Inflammatory macrophage treated with lipopolysaccharide for 1 hour (primary cell): ENCODE results near the gene PPP1R9A.

Experiments used
- DNase-seq, 2 donors: peaks; one replicate each; pipeline ENCODE4 v3.0.0-alpha.2; 2020 to 2022

Gene PPP1R9A

GRCh38 chr7:95276114-95276513, 368.7 kb downstream of the PPP1R9A start:
- no peak for DNase-seq

- DNase-seq = no peak
These were observed 372.0 kb downstream of the PPP1R9A start for GRCh38 chr7:95279417-95279816.

- no peak for DNase-seq
These were observed 378.7 kb downstream of the PPP1R9A start for GRCh38 chr7:95286096-95286495.

DNA sequence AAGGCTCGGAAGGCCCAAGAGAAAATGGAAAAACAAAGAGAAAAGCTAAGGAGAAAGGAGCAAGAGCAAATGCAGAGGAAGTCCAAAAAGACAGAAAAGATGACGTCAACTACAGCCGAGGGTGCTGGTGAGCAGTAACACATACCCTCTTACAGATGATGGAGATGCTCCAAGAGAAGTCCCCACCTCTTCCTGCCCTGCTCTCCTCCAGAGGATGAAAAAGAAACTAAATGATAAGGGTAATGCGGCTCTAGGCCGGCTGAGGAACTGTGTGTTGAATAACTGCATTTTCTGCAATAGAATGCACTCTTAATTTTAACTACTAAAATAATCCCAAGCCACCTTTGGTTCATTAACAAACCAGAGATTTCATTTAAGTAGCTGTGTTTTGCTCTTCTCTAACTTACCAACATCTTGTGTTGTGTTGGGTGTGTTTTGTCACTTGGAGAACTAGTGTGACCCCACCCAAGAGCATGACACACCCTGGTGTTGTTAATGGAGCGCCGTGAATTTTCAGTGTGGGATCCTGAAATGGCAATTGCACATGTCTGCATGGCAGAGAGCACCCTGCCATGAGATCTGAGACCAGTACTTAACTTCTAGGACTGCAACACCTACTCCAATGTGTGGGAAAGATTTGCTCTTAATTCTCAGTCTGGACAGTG, 382.9 kb downstream of the PPP1R9A start:
- no peak for DNase-seq

- DNase-seq = no peak
These were observed 388.0 kb downstream of the PPP1R9A start for GRCh38 chr7:95295397-95295796.

GRCh38 chr7:95296456-95296855, 389.1 kb downstream of the PPP1R9A start:
- no peak for DNase-seq

- DNase-seq = no peak
These were observed 389.6 kb downstream of the PPP1R9A start for GRCh38 chr7:95297041-95297440.

GRCh38 chr7:95298091-95298490, 390.7 kb downstream of the PPP1R9A start:
- DNase-seq = no peak

DNA sequence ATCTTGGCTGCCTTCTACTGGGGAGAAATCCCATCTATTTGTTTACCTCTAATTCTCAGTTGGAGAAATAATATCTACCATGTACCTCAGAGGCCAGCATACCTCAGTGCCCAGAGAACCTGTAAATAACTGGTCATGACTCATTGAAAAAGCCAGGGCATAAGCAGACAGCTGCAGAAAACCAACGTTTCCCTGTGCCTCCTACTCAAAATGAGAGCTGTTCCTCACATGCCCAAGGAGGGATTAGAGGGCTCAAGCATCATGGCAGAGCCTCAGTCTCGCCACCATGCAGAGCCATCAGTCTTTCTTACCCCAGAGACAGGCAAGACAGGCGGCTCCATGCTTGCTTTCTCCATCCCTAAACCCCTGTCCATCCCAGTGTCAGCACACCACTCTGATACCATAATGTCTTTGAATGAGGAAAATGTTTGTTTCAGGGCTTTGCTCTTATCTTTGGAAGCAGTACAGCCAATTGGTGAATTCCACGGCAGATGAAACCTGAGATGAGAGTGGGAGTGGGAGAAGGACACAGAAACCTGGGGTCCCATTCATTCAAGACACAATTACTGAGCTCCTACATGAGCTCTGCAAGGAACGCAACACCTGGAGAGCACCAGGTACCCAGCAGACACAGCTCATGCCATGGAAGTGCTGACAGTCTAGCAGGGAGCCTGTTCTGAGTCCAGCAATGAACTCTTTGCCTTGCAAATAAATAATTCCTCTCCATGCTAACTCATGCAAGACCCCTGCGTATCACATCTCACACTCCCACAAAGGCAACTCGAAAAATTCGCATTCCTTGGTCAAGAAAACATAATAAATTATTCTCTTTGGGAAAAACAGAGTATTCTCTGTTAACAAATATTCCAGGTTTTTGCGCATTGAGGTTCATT, 395.9 kb downstream of the PPP1R9A start:
- no peak for DNase-seq

DNA sequence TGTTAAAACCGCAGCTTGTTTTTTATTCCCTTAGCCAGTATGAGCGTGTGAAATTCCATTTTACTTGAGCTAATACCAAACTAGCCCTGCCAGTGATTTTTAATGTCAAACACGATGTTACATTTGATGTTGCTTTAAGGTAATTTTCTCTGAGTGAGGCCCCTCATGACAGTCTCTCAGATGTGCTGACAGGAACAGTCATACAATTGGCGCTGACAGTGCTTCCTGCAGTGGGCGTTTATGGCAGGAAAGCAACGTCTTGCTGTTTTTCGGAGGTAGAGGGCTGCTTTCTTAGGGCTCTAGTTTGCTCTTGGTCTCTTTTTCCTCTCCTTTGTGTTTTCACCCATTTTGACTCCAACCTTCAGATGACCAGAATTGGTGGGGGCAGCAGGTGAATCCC, 397.6 kb downstream of the PPP1R9A start:
- DNase-seq = no peak

GRCh38 chr7:95309951-95310350, 402.6 kb downstream of the PPP1R9A start:
- DNase-seq = no peak

- DNase-seq = no peak
These were observed 404.0 kb downstream of the PPP1R9A start for GRCh38 chr7:95311389-95311788.

- DNase-seq = no peak
These were observed 405.2 kb downstream of the PPP1R9A start for GRCh38 chr7:95312561-95312960.

DNA sequence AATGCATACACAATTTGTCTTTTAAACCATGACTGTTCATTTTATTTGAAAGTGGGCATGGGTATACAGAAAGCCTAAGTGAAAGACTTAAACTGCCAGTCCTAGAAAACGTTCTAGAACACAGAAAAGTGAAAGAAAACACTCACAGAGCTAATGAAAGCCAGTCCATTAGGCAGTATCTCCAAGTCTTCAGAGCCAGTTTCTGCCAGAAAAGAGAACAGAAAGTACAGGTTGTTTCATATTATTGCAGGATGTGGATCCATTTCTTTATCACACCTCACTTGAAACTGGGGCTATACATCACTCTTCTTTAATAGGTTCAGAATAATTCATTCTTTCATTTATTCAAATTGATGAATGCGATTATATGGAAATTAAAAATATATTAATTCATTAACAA, 409.2 kb downstream of the PPP1R9A start:
- no peak for DNase-seq

- no peak for DNase-seq
These were observed 410.2 kb downstream of the PPP1R9A start for GRCh38 chr7:95317546-95317945.

DNA sequence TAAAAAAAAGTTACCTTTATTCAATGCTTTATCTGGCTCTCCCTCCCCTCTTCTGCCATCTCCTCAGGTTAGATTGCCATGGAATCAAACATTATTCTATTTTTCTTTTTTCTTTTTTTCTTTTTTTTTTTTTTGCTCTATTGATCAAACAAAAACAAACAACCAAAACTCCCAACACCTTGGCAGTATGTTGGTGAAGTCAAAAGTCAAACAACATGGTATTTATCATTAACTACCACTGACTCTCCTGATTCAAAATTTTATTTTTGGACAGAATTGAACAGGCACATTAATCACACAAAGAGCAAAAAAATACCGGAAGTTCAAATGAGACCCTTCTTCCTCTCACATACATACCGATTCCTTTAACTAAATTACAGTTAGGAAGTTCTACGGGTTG, 410.6 kb downstream of the PPP1R9A start:
- no peak for DNase-seq

GRCh38 chr7:95318501-95319100, 411.2 kb downstream of the PPP1R9A start:
- no peak for DNase-seq

DNA sequence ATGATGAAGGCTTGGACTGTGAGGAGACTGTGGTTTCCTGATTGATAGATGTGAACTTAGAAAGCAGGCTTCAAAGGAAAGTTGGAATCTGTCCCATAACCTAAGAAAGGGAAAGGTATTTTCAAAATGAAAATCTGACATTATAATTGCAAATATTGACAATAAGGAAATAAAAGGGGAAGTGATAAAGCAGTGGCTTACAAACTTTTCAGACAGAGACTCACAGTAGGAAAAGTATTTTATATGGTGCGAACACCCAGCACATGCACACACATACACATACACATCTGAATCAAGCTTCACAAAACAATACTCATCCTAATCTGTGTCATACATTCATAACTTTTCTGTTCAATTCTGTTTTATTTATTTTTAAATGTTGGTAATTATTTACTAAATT, 412.2 kb downstream of the PPP1R9A start:
- no peak for DNase-seq

- DNase-seq = no peak
These were observed 413.3 kb downstream of the PPP1R9A start for GRCh38 chr7:95320651-95321050.

DNA sequence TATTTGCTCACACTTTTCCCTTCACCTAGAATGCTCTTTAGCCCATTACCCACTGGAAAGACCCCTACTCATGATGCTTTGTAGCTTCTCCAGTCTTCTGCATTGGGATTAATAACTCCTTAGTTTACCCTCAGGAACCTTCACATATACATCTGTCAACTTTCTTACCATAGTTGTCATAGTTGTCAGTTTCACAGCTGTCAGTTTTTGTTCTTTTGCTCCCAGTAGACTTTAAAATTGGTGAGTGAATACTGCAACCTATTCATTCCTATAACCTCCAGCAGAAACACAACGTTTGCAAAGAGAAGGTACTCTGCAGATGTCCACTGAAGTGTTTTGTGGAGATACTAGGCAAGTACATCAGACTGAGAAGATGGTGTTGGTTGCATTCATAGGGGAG, 414.3 kb downstream of the PPP1R9A start:
- DNase-seq = no peak

DNA sequence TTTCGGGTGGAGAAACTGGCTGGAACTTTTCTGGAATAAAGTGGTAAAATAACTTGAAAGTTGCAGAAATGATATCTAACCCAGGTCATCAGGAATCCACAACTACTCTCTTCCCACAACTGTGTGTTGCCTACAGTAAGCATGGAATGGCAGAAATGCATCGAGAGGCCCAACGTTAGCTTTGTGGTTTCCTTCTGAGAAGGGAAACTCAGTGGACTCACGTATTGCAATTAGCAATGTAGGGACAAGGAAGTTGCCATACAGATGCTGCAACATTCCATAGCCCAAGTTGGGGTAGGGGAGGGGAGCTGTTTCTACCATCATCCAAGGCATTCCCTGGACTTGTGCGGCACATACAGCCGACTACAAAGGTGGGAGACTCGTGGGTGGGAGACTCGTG, 415.0 kb downstream of the PPP1R9A start:
- no peak for DNase-seq

DNA sequence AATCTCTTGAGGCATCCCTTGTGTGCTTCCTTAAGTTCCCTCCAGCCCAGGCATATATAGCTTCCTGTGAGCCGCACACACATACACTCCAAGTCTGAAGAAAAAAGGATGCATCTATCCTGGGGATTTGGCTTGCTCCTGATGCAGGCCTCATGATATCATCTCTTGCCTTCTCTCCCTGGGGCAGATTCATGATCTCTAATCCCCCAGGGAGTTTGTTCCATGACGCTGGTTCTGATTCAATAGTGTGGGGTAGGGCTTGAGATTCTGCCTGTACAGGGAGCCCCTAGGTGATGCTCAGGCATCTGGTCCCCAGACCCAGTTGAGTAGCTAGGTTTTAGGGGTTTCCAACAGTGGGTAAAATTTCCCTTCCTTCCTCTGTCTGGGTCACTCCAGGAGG, 415.5 kb downstream of the PPP1R9A start:
- no peak for DNase-seq

DNA sequence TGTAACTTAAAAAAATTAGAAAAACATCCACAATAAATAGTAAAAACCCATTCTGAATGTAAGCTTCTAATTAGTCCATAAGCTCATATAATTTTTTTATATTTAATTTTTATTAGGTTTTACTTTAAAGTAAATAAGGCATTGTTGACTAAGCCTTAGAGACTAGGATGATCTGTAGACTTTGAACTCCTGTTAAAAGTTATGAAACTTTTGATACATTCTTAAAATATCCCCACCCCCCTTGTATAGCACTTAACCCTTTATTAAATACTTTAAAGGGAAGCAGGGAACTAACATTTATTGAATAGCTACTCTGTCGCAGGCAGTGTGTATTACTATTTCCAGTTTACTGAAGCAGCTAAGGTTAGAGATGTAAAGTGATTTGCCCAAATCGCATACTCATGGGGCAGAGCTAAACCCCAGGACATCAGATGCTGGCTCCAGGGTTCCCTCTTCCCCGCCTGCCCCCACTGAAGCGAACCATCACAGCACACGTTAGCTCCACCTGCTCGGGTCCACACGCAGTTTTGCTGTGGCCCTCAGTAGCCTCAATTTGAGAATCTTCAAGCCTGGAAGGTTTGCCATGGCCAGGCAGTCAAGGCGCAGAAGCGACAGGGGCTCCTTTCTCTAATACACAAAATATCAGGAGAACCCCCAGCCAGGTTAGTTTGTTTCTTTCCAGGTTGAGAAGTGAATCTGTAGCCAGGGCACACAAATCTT, 416.2 kb downstream of the PPP1R9A start:
- no peak for DNase-seq
